ENCODE results near the gene HCN1. TPM values are rescaled to one million over a fixed set of nuclear protein-coding genes. Genes with fewer than 3 reads are reported as not detected.
A peak's percentile ranks its signal among the peaks of the same experiment; 100 is the strongest.

HCN1 gene
- total and polyA plus RNA-seq, 2 donors from 2014 or later: not detected

DNA sequence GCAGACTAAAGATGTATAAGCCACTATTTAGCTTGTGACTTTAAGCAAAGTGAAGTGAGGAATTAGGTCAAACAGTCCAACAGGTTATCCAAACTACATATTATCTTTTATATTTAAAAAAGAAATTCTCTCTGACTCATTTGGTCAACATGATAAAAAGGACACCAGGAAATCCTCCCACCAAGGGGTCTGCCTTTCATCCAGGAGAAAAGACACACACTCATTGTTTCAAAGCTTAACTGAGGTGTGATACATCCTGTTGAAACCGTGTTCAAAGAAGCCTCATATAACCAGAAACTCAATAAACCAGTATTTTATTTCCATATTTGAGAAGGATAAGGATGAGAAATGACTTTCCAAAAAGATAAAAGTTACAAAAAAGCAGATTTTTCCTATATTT lies 417.1 kb downstream of the HCN1 start:
- Histone ChIP-seq H3K27me3 (ENCODE audit: control insufficient read depth, insufficient read depth, low read length) (no peaks in the 10 kb centered on the region), H3K9ac (ENCODE audit: low read length in 3 of 3) (no peak overlapping the region), H3K4me3 (ENCODE audit: low read length in 3 of 3) (no peak overlapping the region), H3K36me3 (ENCODE audit: control insufficient read depth in 2 of 3, insufficient read depth in 3 of 3, low read length in 3 of 3) (no peaks in the 10 kb centered on the region), H3K4me1 (ENCODE audit: control insufficient read depth in 2 of 3, insufficient read depth in 2 of 3, low read depth in 1 of 3, low read length in 3 of 3) (no peaks in the 10 kb centered on the region), H3K9me3 (ENCODE audit: control insufficient read depth in 2 of 3, insufficient read depth in 1 of 3, low read length in 3 of 3) (no peaks in the 10 kb centered on the region), H3K27ac (ENCODE audit: low read depth in 2 of 2, low read length in 2 of 2) (no peak overlapping the region)
- DNase-seq: no peak
- FAIRE-seq: no peak
- intact Hi-C loops (cut with DNase I): no loop called here
- TF ChIP-seq, protein P1, sequence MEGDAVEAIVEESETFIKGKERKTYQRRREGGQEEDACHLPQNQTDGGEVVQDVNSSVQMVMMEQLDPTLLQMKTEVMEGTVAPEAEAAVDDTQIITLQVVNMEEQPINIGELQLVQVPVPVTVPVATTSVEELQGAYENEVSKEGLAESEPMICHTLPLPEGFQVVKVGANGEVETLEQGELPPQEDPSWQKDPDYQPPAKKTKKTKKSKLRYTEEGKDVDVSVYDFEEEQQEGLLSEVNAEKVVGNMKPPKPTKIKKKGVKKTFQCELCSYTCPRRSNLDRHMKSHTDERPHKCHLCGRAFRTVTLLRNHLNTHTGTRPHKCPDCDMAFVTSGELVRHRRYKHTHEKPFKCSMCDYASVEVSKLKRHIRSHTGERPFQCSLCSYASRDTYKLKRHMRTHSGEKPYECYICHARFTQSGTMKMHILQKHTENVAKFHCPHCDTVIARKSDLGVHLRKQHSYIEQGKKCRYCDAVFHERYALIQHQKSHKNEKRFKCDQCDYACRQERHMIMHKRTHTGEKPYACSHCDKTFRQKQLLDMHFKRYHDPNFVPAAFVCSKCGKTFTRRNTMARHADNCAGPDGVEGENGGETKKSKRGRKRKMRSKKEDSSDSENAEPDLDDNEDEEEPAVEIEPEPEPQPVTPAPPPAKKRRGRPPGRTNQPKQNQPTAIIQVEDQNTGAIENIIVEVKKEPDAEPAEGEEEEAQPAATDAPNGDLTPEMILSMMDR (IDR thresholded peaks at IDR 0.05; ENCODE audit: borderline replicate concordance, extremely low read depth, insufficient read depth): no peak

DNA sequence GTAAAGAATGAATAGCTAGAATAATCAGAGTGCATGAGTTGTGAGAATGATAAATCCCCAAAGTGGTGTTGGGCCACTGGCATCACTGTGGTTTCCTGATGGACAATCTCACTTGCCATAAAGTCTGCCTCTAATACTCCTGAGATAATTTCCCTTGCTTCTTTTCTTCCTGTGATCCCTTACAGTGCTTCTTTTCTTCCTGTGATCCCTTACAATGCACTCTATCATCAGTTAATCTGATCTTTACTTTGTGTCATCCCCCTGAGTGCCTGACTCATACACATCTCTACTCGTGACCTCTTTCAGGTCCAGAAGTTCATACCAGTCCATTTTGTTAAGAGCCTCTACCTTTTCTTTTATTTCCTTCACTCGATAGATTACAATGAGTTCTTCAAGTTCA lies 418.3 kb downstream of the HCN1 start:
- Histone ChIP-seq H3K27me3 (ENCODE audit: control insufficient read depth, insufficient read depth, low read length) (no peaks in the 10 kb centered on the region), H3K4me1 (ENCODE audit: control insufficient read depth in 2 of 3, insufficient read depth in 2 of 3, low read depth in 1 of 3, low read length in 3 of 3) (no peaks in the 10 kb centered on the region), H3K4me3 (ENCODE audit: low read length in 3 of 3) (no peak overlapping the region), H3K9ac (ENCODE audit: low read length in 3 of 3) (no peak overlapping the region), H3K27ac (ENCODE audit: low read depth in 2 of 2, low read length in 2 of 2) (no peak overlapping the region), H3K36me3 (ENCODE audit: control insufficient read depth in 2 of 3, insufficient read depth in 3 of 3, low read length in 3 of 3) (no peaks in the 10 kb centered on the region), H3K9me3 (ENCODE audit: control insufficient read depth in 2 of 3, insufficient read depth in 1 of 3, low read length in 3 of 3) (no peaks in the 10 kb centered on the region)
- DNase-seq (no peak), FAIRE-seq (no peak)
- TF ChIP-seq, protein P1 (IDR thresholded peaks at IDR 0.05; ENCODE audit: borderline replicate concordance, extremely low read depth, insufficient read depth): no peak
- intact Hi-C loops (cut with DNase I): no loop called here

DNA sequence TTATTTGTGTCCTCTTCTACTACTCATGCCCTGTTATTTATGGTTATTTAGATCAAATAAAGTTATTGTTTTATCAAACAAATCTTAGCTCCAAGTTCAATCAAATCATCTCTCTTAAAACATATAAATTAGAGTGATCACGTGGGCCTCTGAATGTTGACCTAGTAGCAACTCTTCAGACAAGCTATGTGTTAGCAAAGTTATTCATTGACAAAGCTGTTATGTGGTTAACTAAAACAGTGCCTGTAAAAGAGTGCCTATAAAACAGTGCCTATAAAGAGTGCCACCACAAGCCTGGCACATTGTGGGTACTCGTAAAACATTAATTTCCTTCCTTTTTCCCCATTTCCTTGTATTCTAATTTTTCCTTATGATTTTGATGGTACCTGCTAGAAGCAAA lies 421.9 kb downstream of the HCN1 start:
- intact Hi-C loops (cut with DNase I): no loop called here
- FAIRE-seq (no peak), DNase-seq (peak in 2 of 5 donors; percentile 3 to 10)
- Histone ChIP-seq H3K27me3 (ENCODE audit: control insufficient read depth, insufficient read depth, low read length) (no peaks in the 10 kb centered on the region), H3K4me3 (ENCODE audit: low read length in 3 of 3) (no peak overlapping the region), H3K4me1 (ENCODE audit: control insufficient read depth in 2 of 3, insufficient read depth in 2 of 3, low read depth in 1 of 3, low read length in 3 of 3) (peaks cover 0 to 4% (median 0%) of the 10 kb centered on the region in 3 donors), H3K27ac (ENCODE audit: low read depth in 2 of 2, low read length in 2 of 2) (no peak overlapping the region), H3K9ac (ENCODE audit: low read length in 3 of 3) (no peak overlapping the region), H3K36me3 (ENCODE audit: control insufficient read depth in 2 of 3, insufficient read depth in 3 of 3, low read length in 3 of 3) (no peaks in the 10 kb centered on the region), H3K9me3 (ENCODE audit: control insufficient read depth in 2 of 3, insufficient read depth in 1 of 3, low read length in 3 of 3) (no peaks in the 10 kb centered on the region)
- TF ChIP-seq, protein P1 (IDR thresholded peaks at IDR 0.05; ENCODE audit: borderline replicate concordance, extremely low read depth, insufficient read depth): no peak

DNA sequence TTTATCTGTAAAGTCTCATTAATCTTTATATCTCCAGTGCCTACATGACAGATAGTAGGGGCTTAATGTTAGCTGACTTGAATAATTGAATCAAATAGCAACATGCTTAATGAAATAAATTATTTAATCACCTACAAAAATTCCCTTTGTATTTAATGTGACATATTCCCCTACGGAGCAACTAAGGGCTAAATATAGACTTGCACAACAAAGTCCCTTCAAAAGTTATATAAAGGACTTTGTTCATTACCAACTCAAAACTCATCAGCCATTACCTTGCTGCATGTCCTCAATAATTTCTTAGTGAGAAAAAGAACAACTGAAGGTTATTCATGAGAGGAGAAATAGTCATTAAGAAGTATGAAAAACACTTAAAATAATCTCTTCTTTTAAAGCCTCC lies 424.6 kb downstream of the HCN1 start:
- Histone ChIP-seq H3K27me3 (ENCODE audit: control insufficient read depth, insufficient read depth, low read length) (no peaks in the 10 kb centered on the region), H3K9me3 (ENCODE audit: control insufficient read depth in 2 of 3, insufficient read depth in 1 of 3, low read length in 3 of 3) (no peaks in the 10 kb centered on the region), H3K9ac (ENCODE audit: low read length in 3 of 3) (no peak overlapping the region), H3K36me3 (ENCODE audit: control insufficient read depth in 2 of 3, insufficient read depth in 3 of 3, low read length in 3 of 3) (no peaks in the 10 kb centered on the region), H3K4me1 (ENCODE audit: control insufficient read depth in 2 of 3, insufficient read depth in 2 of 3, low read depth in 1 of 3, low read length in 3 of 3) (peaks cover 0 to 4% (median 0%) of the 10 kb centered on the region in 3 donors), H3K4me3 (ENCODE audit: low read length in 3 of 3) (no peak overlapping the region), H3K27ac (ENCODE audit: low read depth in 2 of 2, low read length in 2 of 2) (no peak overlapping the region)
- TF ChIP-seq, protein P1 (IDR thresholded peaks at IDR 0.05; ENCODE audit: borderline replicate concordance, extremely low read depth, insufficient read depth): no peak
- FAIRE-seq (no peak), DNase-seq (no peak)
- intact Hi-C loops (cut with DNase I): no loop called here
